Activated T-helper 9 cell treated with anti-CD3 and anti-CD28 coated beads, Interleukin-2, amount 50 U/mL, for 16 hours (primary cell): ENCODE results near the gene ESYT1.

Experiments
- DNase-seq: peaks from one replicate; pipeline ENCODE4 v3.0.0-alpha.2; 2020; ENCODE audit warnings: low read depth

Gene ESYT1

DNA sequence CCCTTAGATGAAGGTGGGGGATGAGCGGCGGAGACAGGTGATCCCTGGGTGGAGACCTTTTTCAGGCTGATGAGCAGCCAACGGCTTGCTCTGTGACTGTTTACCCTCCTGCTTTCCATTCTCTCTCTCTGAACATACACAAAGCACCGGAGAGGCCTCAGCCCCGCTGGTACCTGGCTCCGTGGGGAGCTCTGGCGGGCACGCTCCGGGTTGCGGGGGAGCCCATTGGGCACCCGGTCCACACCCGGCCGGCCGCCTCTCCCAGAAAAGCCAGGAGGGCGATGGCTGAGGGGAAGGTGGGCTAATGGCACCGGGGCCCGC is 60.7 kb downstream of the ESYT1 start:
- no peak for DNase-seq

DNA sequence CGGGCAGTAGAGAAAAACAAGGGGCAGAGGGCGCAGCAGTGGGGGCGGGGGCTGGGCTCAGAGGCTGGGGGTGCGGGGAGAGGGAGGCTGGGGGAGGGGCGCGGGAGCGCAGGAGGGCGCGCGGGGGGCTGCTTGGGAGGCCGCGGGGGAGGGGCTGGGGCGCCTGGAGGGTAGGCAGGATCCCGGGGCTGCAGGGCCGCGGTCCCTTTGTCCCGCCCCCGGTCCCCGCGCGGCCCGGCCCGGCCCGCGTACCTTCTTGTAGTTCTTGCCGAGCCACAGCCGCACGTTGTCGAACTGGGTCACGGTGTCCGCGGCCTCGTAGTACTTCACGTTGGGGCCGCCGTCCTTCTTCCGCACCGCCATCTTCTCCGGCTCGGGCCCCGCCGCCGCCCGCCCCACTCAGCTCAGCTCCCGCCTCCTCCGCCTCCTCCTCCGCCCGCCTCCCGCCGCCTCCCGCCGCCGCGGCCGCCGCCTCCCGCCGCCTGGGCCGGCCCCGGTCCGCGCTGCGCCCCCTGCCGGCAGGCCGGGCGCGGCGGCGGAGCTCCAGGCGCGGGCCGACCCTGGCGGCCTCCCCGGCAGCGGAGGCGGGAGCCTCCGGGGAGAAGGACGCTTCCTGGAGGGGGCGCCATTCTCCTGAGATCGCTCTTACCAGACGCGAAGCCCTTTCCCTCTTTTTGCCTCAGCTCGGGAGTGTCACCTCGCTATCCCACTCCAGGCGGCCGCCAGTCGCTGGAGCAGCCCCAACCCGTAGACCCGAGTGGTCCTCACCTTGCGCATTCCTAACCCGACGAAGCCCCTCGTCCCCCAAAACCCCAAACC is 61.2 kb downstream of the ESYT1 start, which contains the start of gene SMARCC2:
TSS of gene SMARCC2 (minus strand) at position 385 of the 819 bp plus-strand sequence. CDS start at position 363, 22 bp downstream.
- DNase-seq = peak; percentile 81

DNA sequence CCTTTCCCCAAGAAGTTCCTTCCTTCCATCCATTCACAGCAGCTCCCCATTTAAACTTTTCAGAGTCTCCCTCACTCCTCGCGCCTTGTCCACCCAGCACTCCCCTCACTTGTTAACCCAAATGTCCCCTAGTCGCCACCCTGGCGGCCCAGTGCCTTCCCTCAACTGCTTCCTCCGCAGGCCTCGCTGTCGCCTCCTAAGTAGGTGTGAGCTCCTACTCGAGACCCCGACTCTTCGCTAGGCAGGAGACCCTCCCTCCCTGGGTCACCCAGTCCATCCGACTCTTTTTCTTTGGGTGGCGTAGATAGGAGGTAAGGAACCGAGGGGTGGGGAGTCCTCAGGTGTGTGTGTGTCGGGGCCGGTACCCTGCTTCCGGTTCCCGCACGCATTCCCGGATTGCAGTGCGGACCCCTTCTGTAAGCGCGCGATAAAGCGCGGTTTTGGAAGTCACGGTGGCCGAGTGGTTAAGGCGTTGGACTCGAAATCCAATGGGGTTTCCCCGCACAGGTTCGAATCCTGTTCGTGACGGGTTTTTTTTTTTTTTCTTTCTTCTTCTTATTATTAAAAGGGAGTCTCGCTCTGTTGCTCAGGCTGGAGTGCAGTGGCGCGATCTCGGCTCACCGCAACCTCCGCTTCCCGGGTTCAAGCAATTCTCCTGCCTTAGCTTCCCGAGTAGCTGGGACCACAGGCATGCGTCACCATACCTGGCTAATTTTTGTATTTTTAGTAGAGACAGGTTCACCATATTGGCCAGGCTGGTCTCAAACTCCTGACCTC is 62.0 kb downstream of the ESYT1 start:
- peak; percentile 69 for DNase-seq

- no peak for DNase-seq
These were observed 62.7 kb downstream of the ESYT1 start for GRCh38 chr12:56190695-56191155.

DNA sequence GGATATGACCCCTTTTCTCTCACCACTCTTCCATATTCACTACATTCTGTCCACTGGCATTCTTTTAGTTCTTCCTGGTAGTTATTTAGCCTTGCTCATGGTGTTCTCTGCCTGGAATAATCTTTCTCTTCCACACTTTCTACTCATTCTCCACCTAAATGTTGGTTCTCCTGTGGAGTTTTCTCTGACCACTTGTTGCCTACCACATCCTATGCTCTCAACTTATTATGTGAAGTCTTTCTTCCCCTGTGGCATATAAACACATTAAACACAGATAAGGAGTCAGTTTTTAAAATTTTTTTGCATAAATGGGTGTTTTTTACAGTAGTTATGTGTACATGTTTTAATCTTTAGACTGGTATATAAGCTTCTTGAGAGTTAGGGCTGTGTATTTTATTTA is 64.5 kb downstream of the ESYT1 start:
- DNase-seq = no peak

DNA sequence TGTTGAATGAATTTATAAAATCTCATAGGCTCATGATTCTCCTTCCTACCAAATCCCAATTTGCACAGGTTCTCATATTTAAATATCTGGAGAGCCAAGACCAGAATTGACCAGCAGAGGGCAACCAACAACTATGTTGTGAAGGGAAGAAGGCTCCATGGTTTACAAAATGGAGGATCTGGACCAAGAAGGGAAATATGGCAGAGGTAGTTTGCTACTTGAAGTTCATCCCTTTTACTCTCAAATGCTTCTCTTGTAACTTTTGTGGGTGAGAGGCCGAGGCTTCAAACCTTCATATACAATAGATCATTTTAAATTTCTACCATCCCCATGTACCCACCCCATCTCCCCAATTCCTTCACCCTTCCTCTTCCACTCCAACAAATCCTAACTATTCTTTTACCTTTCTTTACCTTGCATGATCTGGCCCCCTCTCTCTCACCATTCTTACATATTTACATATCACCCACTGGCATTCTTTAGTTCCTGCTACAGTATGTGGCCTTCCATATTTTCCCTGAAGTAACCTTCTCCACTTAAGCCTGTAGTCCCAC is 65.0 kb downstream of the ESYT1 start:
- DNase-seq = peak; percentile 46
